Measurements from ENCODE around the gene ALK.

The ALK gene

DNA sequence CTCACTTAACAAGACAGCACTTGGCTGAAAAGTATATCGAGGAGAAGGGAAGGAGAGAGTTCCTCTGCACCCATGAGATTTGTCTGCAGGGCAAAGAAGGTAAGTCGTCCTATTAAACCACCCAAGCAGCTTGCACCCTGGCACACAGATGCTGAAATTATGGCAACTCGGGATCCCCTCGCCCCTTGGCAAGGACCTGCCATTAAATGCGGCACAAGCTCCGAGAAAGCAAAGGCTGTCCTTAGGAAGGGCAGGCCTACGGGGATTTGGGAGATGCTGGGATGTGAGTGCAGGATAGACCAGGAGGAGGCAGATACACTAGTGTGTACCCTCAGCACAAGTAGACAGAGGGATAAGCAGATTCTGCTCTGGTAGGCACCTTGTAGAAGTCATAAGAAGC lies 191.5 kb downstream of the ALK start:
- DNase-seq (ENCODE audit: low read depth) = no peak
- H3K4me3 ChIP-seq (ENCODE audit: low read depth, low read length) = no peak overlapping the region
- in situ Hi-C loops (cut with HindIII; ENCODE audit: low sequenced_read_pairs) = no loop called here
- TF ChIP-seq, protein P1, sequence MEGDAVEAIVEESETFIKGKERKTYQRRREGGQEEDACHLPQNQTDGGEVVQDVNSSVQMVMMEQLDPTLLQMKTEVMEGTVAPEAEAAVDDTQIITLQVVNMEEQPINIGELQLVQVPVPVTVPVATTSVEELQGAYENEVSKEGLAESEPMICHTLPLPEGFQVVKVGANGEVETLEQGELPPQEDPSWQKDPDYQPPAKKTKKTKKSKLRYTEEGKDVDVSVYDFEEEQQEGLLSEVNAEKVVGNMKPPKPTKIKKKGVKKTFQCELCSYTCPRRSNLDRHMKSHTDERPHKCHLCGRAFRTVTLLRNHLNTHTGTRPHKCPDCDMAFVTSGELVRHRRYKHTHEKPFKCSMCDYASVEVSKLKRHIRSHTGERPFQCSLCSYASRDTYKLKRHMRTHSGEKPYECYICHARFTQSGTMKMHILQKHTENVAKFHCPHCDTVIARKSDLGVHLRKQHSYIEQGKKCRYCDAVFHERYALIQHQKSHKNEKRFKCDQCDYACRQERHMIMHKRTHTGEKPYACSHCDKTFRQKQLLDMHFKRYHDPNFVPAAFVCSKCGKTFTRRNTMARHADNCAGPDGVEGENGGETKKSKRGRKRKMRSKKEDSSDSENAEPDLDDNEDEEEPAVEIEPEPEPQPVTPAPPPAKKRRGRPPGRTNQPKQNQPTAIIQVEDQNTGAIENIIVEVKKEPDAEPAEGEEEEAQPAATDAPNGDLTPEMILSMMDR (IDR thresholded peaks at IDR 0.05; ENCODE audit: low read depth, low read length, missing control alignments) = no peak

DNA sequence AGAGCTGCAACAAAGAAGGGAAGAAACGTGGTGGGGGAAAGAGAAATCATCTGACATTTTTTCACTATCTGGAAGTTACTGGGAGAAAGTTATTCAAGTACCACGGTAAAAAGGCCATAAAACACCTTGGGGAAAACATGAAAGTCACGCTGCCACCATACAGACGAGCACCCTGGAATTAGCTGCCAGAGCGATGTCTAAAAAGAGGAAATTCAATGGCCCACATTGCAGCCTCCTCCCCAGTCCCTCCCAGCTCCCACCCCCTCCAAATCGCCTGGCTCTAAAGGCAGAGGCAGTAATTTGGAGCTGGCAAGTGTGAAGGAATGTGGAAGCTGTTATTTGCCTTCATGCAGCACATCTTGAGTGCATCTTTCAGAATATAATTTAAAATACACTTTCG lies 192.0 kb downstream of the ALK start:
- H3K4me3 ChIP-seq (ENCODE audit: low read depth, low read length) = no peak overlapping the region
- TF ChIP-seq, protein P1 (IDR thresholded peaks at IDR 0.05; ENCODE audit: low read depth, low read length, missing control alignments) = no peak
- in situ Hi-C loops (cut with HindIII; ENCODE audit: low sequenced_read_pairs) = no loop called here
- no peak for DNase-seq (ENCODE audit: low read depth)

DNA sequence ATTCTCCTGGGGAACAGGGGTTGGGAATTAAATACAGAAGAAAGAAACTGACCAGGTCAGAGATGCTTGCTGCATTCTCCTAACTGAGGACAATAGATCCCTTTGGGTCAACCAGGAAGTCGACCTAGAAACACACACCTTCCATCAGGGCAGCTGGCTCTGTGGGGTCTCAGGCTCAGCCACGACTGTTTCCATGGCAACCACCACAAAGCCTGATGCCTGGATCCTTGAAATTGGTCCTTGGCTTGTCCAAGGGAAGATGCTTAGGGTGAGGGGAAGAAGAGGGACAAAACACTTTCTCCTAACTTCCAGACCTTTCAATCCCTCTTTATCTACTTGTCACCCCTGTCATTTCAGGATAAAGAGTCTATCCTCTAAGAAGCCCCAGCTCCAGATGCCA lies 194.4 kb downstream of the ALK start:
- in situ Hi-C loops (cut with HindIII; ENCODE audit: low sequenced_read_pairs) = no loop called here
- no peak overlapping the region for H3K4me3 ChIP-seq (ENCODE audit: low read depth, low read length)
- DNase-seq (ENCODE audit: low read depth) = no peak
- TF ChIP-seq, protein P1 (IDR thresholded peaks at IDR 0.05; ENCODE audit: low read depth, low read length, missing control alignments) = no peak

DNA sequence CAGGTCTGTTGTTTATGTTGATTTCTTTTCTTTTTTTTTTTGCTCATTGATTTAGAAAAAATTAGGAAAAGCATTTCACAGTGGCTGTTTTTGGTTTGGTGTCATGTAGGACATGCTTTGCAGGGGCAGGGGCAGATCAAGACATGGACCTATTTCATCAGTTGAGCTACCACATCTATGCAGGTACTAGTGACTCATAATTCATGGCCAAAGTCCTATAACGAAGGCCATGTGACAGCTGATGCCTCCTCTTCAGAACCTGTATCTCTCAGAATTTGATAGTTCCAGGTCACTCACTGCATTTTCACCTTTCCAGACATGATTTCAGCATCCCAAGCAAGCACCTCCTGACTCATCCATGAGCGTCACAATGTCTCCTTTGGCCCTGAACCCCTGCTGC lies 195.8 kb downstream of the ALK start:
- DNase-seq (ENCODE audit: low read depth) = no peak
- in situ Hi-C loops (cut with HindIII; ENCODE audit: low sequenced_read_pairs) = no loop called here
- TF ChIP-seq, protein P1 (IDR thresholded peaks at IDR 0.05; ENCODE audit: low read depth, low read length, missing control alignments) = no peak
- no peak overlapping the region for H3K4me3 ChIP-seq (ENCODE audit: low read depth, low read length)

DNA sequence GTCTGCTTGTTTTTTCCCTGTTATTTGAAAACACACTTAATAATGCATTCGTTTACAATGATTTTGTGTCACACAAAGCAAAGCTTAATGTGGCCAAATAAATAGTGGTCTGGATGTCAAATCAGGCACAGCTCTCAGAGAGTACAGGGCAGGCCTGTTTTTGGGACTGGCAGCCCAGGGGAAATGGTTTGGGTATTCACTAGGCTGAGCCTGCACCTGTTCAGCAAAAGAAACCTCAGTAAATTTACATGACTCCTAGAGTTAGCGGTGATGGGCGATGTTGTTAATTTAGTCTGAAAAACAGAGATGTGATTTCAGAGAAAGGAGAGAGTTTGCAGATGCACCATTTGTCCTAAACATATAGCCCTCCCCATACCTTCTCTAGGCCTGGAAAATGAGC lies 197.1 kb downstream of the ALK start:
- DNase-seq (ENCODE audit: low read depth) = no peak
- in situ Hi-C loops (cut with HindIII; ENCODE audit: low sequenced_read_pairs) = no loop called here
- TF ChIP-seq, protein P1 (IDR thresholded peaks at IDR 0.05; ENCODE audit: low read depth, low read length, missing control alignments) = no peak
- H3K4me3 ChIP-seq (ENCODE audit: low read depth, low read length) = no peak overlapping the region

DNA sequence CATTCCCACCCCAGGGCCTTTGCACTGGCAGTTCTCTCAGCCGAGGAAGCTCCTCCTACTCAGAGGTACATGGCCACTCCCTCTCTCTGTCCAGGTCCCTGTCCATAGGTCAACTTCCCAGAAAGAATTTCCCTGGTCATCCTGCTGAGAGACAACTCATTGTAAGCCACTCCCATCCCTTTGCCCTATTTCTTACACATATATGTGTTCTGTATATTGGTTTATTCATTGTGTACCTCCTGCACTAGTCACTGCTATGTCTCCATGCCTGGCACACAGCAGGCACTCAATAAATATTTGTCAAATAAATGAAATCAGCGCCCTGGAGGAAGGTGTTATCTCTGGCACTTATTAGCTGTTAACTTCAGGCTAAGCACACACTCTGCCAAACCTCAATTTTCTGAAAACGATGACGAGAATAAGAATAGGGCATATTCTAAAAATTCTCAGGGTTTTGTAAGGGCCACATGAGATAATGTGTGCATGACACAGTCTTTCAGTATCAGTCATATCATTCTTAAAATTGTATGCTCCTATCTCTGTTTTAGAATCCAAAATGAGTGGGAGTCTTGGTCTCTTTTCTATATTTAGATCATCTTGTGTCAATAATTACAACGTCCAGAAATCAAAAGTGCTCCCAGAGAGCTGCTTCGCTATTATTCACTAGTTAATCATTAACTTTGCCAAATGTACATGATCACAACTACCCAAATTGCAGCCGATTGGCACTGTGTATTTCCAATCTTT lies 198.0 kb downstream of the ALK start:
- no peak for DNase-seq (ENCODE audit: low read depth)
- in situ Hi-C loops (cut with HindIII; ENCODE audit: low sequenced_read_pairs) = no loop called here
- TF ChIP-seq, protein P1 (IDR thresholded peaks at IDR 0.05; ENCODE audit: low read depth, low read length, missing control alignments) = no peak
- no peak overlapping the region for H3K4me3 ChIP-seq (ENCODE audit: low read depth, low read length)

Measured in astrocyte of the cerebellum (primary cell).